K562 (cell line): ENCODE measurements around the gene ELF3. TPM values are rescaled to one million over a fixed set of nuclear protein-coding genes. Genes with fewer than 3 reads are reported as not detected.

Source experiments
- MAZ ChIP-seq, 2 experiments: fragments of 450-650 bp in 1 of 2; sonication (generic) in 1 of 2; formaldehyde crosslinking; IDR thresholded peaks in 1 of 2; conservative IDR thresholded peaks in 1 of 2; 2 replicates each; pipeline versions ENCODE4 v1.4.0 to v1.5.0; 2020; ENCODE audit warnings: mild to moderate bottlenecking in 1 of 2, missing genetic modification reagents in 1 of 2
- NELFE ChIP-seq: IDR thresholded peaks from 2 replicates; pipeline ENCODE4 v1.6.1; 2011; ENCODE audit warnings: mild to moderate bottlenecking; ENCODE audit not compliant: insufficient read depth, insufficient read length
- PHF8 ChIP-seq: fragments of 200-600 bp; sonication (generic); IDR thresholded peaks from 2 replicates; pipeline ENCODE4 v1.6.1; 2012; ENCODE audit warnings: mixed run types, mild to moderate bottlenecking, inconsistent platforms, low read length, moderate library complexity, borderline replicate concordance
- PML ChIP-seq: IDR thresholded peaks from 2 replicates; pipeline ENCODE4 v1.6.1; 2012; ENCODE audit warnings: low read length, inconsistent platforms
- RBFOX2 ChIP-seq: fragments of 200-400 bp; formaldehyde crosslinking; IDR thresholded peaks from 2 replicates; pipeline ENCODE4 v1.6.1; 2017; ENCODE audit warnings: low read depth, mild to moderate bottlenecking, low read length, moderate library complexity
- SMAD1 ChIP-seq: fragments of 150-350 bp; IDR thresholded peaks from 2 replicates; pipeline ENCODE4 v1.6.1; 2014; ENCODE audit warnings: low read length, low read depth; ENCODE audit not compliant: partially characterized antibody
- WHSC1 ChIP-seq: IDR thresholded peaks from one replicate; pipeline ENCODE4 v1.6.1; 2012; ENCODE audit warnings: low read length, control low read depth, inconsistent platforms
- XRCC4 ChIP-seq: IDR thresholded peaks from one replicate; pipeline ENCODE4 v1.6.1; 2011; ENCODE audit not compliant: insufficient read depth, insufficient read length; ENCODE audit errors: extremely low read depth
- YY1 ChIP-seq, 3 experiments: IDR thresholded peaks; 2 replicates each; pipeline ENCODE4 v1.6.1; 2011; ENCODE audit warnings: low read length in 2 of 3, mild to moderate bottlenecking in 2 of 3, moderate library complexity in 2 of 3, borderline replicate concordance in 1 of 3, control low read depth in 1 of 3, low read depth in 1 of 3; ENCODE audit not compliant: insufficient read depth in 3 of 3, insufficient replicate concordance in 2 of 3, control insufficient read depth in 1 of 3, insufficient read length in 1 of 3; ENCODE audit errors: extremely low read depth in 1 of 3
- ZBTB33 ChIP-seq: sonication (generic); formaldehyde crosslinking; IDR thresholded peaks from 2 replicates; pipeline ENCODE4 v1.8.1; 2023; ENCODE audit warnings: mild to moderate bottlenecking, missing genetic modification reagents
- ZBTB9 ChIP-seq: fragments of 450-650 bp; formaldehyde crosslinking; IDR thresholded peaks from 2 replicates; pipeline ENCODE4 v1.4.0; 2020; ENCODE audit warnings: mild to moderate bottlenecking, moderate library complexity
- ZEB2 ChIP-seq: fragments of 450-650 bp; IDR thresholded peaks from 2 replicates; pipeline ENCODE4 v1.6.1; 2016
- ZMIZ1 ChIP-seq, 2 experiments: fragments of 150-350 bp in 1 of 2; IDR thresholded peaks; 2 replicates each; pipeline ENCODE4 v1.6.1; 2012 to 2016; ENCODE audit warnings: low read depth in 2 of 2, low read length in 2 of 2, mild to moderate bottlenecking in 1 of 2, moderate library complexity in 1 of 2
- ZNF146 ChIP-seq: IDR thresholded peaks from one replicate; pipeline ENCODE4 v1.6.1; 2018; ENCODE audit warnings: missing compliant biosample characterization; ENCODE audit not compliant: unreplicated experiment
- ZNF239 ChIP-seq: fragments of 250-450 bp; sonication (Bioruptor Pico); IDR thresholded peaks from 2 replicates; pipeline ENCODE4 v1.4.0; 2020; ENCODE audit warnings: mild to moderate bottlenecking
- ZNF41 ChIP-seq: fragments of 250-450 bp; sonication (Bioruptor Pico); conservative IDR thresholded peaks from 2 replicates; pipeline ENCODE4 v1.4.0; 2020; ENCODE audit warnings: mild to moderate bottlenecking
- polyA plus RNA-seq, 8 experiments: library from polyadenylated mRNA; depleted of rRNA in 4 of 8; stranded (reverse) in 5 of 8; unstranded in 3 of 8; fragments of >200 nt; fragmentation: Nextera tagmentation in 2 of 8; fragmentation: Illumina TruSeq in 1 of 8; extraction: Ambion mirVana in 2 of 8; extraction: Trizol in 1 of 8; gene quantifications; 2 replicates each; pipeline versions ENCODE4 v1.2.1 to v1.2.3, GENCODE V29; 2011 to 2014; ENCODE audit warnings: inconsistent platforms in 1 of 8, missing spikeins in 1 of 8
- total RNA-seq, 7 experiments: library from RNA; depleted of rRNA in 6 of 7; stranded (reverse); fragments of >200 nt in 6 of 7; fragmentation: Illumina TruSeq in 2 of 7; extraction: Trizol in 2 of 7; gene quantifications; 2 replicates each; pipeline versions ENCODE4 v1.2.1 to v1.2.3, GENCODE V29; 2011 to 2021; ENCODE audit warnings: low replicate concordance in 1 of 7
- TF ChIP-seq, protein P1 (sequence below): fragments of 250-450 bp; sonication (Bioruptor Pico); IDR thresholded peaks from 2 replicates; pipeline ENCODE4 v1.5.0; 2020; ENCODE audit warnings: mild to moderate bottlenecking

ELF3 gene
- total and polyA plus RNA-seq, 9 of the 15 experiments (the other 6 are each of a cell fraction or from before 2014, with no cell fraction given), result 0.03 to 1.2 (median 0.07) TPM; not detected in 4

- TF ChIP-seq, protein P1, sequence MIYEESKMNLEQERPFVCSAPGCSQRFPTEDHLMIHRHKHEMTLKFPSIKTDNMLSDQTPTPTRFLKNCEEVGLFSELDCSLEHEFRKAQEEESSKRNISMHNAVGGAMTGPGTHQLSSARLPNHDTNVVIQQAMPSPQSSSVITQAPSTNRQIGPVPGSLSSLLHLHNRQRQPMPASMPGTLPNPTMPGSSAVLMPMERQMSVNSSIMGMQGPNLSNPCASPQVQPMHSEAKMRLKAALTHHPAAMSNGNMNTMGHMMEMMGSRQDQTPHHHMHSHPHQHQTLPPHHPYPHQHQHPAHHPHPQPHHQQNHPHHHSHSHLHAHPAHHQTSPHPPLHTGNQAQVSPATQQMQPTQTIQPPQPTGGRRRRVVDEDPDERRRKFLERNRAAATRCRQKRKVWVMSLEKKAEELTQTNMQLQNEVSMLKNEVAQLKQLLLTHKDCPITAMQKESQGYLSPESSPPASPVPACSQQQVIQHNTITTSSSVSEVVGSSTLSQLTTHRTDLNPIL, result no peak
- no peak for TF ChIP-seq ZBTB33 (CRISPR knock-in tag)
- 0 out of 2 replicates have a peak, but pooled peaks have one; percentile 22 for TF ChIP-seq ZNF239
- no peak for TF ChIP-seq ZNF146 (CRISPR knock-in tag)
- TF ChIP-seq NELFE, result no peak
- TF ChIP-seq ZNF41 (CRISPR knock-in tag), result no peak
- TF ChIP-seq MAZ (CRISPR knock-in tag; conservative IDR thresholded peaks at IDR 0.05 in 1 of 2, IDR thresholded peaks at IDR 0.05 in 1 of 2), result peak; percentile 56 to 79
- TF ChIP-seq PML, result peak; percentile 21; the same call in 1 of the 2 replicates
- TF ChIP-seq PHF8, result no peak
- TF ChIP-seq YY1 (IDR thresholded peaks at IDR 0.05; ENCODE audit: borderline replicate concordance in 1 of 3, control insufficient read depth in 1 of 3, extremely low read depth in 1 of 3, insufficient read depth in 3 of 3, insufficient read length in 1 of 3, insufficient replicate concordance in 2 of 3, low read depth in 1 of 3, low read length in 2 of 3), result no peak
- peak; percentile 82 for TF ChIP-seq ZEB2
- no peak for TF ChIP-seq WHSC1
- TF ChIP-seq SMAD1, result no peak
- TF ChIP-seq ZMIZ1 (IDR thresholded peaks at IDR 0.05; ENCODE audit: low read depth in 2 of 2, low read length in 2 of 2), result peak in 1 of 2 experiments; percentile 75; a peak in 1 of 4 replicates
- no peak for TF ChIP-seq XRCC4
- TF ChIP-seq RBFOX2, result no peak
- TF ChIP-seq ZBTB9 (CRISPR knock-in tag), result 0 out of 2 replicates have a peak, but pooled peaks have one; percentile 49
Measured at GRCh38 chr1:202007805-202008489, 2.4 kb upstream of the ELF3 start (continued).
